GM12872 (cell line): ENCODE measurements around the gene TMEM130.

Experiments used
- TF ChIP-seq, protein P1 (sequence below): IDR thresholded peaks from 3 replicates; pipeline ENCODE4 v1.5.1; 2011; ENCODE audit warnings: low read depth, mild to moderate bottlenecking, low read length, moderate library complexity; ENCODE audit not compliant: insufficient read depth

Gene TMEM130

DNA sequence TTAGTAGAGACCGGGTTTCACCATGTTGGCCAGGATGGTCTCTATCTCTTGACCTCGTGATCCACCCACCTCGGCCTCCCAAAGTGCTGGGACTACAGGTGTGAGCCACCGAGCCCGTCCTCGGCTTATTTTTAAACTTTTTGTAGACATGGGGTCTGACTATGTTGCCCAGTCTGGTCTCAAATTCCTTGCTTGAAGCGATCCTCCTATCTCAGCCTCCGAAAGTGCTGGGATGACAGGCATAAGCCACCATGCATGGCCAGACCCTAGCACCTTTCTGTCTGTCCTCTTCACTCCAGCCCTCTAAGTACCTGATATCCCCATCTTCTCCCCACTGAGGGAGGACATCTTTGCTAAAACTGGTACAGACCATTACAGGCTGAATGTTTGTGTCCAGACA lies 41.4 kb downstream of the TMEM130 start:
- TF ChIP-seq, protein P1, sequence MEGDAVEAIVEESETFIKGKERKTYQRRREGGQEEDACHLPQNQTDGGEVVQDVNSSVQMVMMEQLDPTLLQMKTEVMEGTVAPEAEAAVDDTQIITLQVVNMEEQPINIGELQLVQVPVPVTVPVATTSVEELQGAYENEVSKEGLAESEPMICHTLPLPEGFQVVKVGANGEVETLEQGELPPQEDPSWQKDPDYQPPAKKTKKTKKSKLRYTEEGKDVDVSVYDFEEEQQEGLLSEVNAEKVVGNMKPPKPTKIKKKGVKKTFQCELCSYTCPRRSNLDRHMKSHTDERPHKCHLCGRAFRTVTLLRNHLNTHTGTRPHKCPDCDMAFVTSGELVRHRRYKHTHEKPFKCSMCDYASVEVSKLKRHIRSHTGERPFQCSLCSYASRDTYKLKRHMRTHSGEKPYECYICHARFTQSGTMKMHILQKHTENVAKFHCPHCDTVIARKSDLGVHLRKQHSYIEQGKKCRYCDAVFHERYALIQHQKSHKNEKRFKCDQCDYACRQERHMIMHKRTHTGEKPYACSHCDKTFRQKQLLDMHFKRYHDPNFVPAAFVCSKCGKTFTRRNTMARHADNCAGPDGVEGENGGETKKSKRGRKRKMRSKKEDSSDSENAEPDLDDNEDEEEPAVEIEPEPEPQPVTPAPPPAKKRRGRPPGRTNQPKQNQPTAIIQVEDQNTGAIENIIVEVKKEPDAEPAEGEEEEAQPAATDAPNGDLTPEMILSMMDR = no peak

DNA sequence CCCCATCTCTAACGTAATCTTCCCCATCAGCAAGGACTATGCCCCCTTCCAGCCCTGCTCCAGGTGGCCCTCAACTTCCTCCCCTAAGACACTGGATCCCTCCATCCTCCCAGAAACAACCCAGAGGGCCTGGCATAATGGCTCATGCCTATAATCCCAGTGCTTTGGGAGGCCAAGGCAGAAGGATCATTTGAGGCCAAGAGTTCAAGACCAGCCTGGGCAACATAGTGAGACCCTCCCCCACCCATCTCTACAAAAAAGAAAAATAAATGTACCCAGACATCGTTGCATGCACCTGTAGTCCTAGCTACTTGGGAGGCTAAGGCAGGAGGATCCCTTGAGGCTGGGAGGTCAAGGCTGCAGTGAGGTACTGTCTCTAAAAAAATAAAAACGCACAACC lies 42.6 kb downstream of the TMEM130 start:
- TF ChIP-seq, protein P1 = no peak

DNA sequence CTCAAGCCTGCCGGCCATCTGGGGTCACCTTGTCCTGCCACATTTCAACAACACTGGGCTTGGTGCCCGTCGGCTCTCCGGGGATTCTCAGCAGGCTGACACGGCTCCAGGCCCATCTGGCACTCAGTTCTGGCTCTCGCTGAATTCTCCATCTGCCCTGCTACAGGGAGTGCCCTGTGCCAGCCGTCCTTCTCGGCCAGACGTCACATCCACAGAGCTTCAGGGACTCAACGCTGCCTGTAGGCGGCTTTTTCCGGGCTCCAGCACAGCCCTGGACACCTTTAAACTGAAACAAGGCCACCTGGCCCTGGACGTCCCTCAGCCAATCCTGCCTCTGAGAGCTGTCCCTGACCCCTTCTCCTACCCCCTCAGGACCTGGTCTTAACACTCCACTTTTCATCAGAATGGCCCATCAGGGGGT lies 43.0 kb downstream of the TMEM130 start:
- TF ChIP-seq, protein P1 = no peak

DNA sequence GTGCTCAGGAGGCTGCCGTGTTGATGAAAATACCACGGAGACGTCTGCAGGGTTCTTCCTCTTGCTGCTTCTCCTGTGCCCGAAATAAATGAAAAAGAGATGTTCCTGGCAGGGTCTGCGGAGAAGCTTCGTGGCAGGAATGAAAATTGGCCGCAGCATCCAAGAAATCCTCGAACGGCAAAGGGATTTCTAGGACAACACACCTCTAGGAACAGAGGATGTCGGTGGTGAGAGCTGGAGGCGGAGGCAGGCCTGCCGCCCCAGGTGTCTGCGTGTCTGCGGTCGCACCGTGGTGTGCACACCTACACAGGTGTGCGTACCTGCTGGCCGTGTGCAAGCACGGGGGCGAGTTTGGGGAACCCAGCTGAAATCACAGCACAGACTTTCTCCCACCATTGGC lies 43.4 kb downstream of the TMEM130 start:
- TF ChIP-seq, protein P1 = no peak

- TF ChIP-seq, protein P1 = no peak
Measured at GRCh38 chr7:98823226-98823625, 46.6 kb downstream of the TMEM130 start.

DNA sequence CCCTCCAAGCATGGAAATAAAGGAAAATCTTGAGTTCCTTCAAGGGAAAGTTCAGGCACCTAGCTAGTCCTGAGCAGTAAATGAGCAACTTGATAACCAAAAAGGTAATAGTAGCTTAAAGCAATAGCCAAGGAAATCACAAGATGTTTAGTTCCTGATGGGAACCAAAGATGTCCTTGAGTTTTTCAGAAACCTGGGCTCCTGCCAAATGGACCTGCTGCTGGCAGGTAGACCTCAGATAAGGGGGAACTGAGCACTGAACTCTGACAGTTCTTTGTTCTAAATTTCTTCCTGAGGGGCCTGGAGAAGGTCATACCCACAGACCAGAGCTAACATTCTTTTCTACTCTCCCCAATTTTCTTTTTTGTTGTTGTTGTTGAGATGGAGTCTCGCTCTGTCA lies 48.5 kb downstream of the TMEM130 start:
- TF ChIP-seq, protein P1 = no peak

DNA sequence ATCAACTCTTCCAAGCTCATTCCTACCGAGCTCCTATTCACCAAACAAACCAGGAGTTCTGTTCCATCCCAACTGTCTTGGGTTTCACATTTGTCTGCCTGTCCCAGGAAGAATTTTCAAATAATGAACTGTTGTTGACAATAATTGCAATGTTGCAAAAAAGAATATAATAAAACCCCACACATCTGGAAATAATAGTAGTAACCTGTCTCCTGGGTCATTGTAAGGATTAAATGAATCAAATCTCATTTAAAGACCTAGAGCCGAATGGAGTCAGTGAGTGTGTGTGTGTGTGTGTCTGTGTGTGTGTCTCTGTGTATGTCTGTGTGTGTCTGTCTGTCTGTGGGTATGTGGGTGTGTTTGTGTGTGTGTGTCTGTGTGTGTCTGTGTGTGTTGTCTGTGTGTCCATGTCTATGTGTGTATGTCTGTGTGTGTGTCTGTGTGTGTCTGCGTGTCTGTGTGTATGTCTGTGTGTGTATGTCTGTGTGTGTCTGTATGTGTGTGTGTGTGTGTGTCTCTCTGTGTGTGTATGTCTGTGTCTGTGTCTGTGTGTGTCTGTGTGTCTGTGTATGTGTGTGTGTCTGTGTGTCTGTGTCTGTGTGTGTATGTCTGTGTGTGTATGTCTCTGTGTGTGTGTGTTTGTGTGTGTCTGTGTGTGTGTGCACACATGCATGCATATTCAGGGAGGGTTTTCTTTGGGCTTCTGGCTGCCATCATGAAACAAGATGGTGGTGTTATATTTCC lies 52.7 kb downstream of the TMEM130 start:
- TF ChIP-seq, protein P1 = no peak
